GM18505 (cell line): ENCODE results near the gene USH2A.

ENCODE experiments used
- ATAC-seq: cut with Tn5 transposase; IDR thresholded peaks from one replicate; pipeline ENCODE4 v1.9.1; 2021; ENCODE audit not compliant: unreplicated experiment
- POLR2A ChIP-seq: IDR thresholded peaks from 4 replicates; pipeline ENCODE4 v1.6.1; 2011; ENCODE audit warnings: borderline replicate concordance; ENCODE audit not compliant: insufficient read depth, insufficient read length; ENCODE audit errors: extremely low read depth

USH2A gene

DNA sequence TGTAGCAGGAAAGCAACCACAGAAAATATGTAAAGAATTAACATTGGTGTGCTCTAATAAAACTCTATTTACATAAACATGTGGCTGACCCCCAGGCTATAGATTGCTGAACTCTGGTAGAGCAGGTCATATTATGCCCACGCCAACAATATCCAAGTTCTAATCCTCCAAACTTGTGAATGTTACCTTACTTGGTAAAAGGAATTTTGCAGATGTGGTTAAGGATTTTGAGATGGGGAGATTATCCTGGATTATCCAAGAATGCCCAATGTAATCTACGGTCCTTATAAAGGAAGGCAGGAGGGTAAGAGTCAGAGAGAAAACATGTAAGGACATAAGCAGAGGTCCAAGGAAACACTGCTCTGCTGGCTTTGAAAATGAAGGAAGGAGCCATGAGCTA, 201.0 kb downstream of the USH2A start:
- no peak for ATAC-seq
- no peak for TF ChIP-seq POLR2A

DNA sequence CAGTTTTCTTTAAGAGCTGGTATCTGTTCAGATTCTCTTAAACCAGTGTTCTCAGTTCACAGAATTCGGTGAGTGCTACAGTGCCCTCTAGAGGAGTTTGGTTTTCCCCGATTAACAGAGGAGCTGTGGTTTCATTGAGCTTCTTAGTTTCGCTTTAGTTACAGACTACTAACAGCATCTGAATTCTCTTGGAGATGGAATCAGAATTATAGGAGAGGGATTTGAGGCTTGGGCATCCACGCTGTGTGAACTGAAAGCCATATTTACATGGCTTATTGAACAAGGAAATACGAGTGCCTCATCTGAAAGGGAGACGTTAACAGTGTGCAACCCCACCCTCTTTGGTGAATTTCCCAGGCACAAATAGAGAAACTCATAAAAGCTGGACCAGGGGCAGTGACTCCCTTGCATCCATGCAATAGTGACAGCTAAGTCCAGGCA, 202.0 kb downstream of the USH2A start:
- ATAC-seq: peak; percentile 100
- no peak for TF ChIP-seq POLR2A

GRCh38 chr1:216216305-216216704, 206.9 kb downstream of the USH2A start:
- TF ChIP-seq POLR2A: no peak
- ATAC-seq: no peak

GRCh38 chr1:216215169-216215568, 208.1 kb downstream of the USH2A start:
- no peak for TF ChIP-seq POLR2A
- ATAC-seq: no peak

DNA sequence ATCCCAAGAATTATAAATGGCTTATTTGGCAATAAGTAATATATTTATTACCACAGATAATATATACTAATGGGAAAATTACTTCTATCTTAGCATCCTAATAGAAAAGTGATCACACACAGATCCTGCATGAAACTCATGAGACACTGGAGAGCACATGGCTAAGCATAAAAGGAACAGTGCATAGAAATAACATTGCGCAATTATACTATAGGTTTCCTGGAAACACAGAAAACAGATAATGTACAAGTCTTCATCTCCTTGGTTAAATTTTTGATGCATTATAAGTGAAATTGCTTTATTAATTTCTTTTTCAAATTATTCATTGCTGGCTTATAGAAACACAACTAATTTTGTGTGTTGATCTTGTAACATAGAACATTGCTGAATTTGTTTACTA, 210.4 kb downstream of the USH2A start:
- TF ChIP-seq POLR2A: no peak
- no peak for ATAC-seq

DNA sequence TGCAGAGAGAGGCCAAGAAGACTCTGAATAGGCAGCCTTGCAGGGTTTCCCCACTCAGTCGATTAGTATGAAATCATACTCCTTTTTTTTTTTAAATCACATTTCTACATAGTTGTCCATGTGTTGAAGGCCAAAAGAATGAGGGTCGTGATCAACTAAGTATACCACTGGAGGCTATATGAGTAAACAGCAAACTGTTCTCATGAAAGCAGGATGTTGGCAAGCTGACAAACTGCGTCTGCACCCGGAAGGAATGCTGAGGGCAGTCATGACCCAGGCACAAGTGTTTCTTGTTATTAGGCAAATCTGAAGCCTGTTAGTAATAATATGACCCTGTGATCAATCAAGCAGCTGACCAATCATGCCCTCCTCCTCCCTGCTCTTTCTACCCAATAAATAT, 213.2 kb downstream of the USH2A start:
- TF ChIP-seq POLR2A: no peak

DNA sequence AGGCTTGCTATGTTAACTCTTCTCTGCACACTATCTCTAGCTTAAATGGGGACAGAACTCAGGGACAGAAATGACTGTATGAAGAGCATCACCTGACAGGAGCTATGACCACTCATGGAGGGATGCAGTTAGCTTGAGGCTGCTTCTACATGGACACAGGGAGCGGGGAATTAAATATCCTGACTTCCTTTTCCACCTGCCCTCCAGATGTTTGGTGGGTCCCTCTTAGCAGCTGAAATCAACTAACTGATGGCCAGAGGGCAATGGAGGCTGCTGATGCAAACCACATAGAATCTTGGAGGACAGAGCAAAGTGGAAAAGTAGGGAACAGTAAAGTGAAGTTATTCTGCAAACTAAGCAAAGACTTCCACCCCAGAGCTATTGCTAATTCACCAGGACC, 214.1 kb downstream of the USH2A start:
- no peak for TF ChIP-seq POLR2A
- ATAC-seq: no peak

More for the DNA sequence above, 213.2 kb downstream of the USH2A start:
- no peak for ATAC-seq

- no peak for ATAC-seq
- TF ChIP-seq POLR2A: no peak
Measured at GRCh38 chr1:216207154-216207553, 216.1 kb downstream of the USH2A start.

GRCh38 chr1:216205176-216205575, 218.1 kb downstream of the USH2A start:
- TF ChIP-seq POLR2A: no peak

DNA sequence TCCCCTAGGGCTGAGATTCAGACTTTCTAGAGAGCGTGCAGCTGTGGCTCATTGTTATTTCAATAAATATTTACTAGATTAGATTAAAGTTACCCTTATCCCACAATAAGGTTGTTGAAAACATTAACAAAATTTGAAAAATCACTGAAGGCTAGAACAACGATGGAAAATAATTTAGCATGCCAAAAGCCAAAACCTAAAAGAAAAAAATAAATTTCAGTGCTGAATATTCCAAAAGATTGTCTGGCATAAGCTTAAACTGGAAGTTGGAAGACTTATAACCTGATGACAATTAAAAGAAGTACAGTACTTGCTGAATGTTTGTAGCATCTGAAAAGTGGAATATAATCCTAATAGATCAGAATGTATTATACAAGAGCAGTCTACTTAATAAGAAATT, 221.3 kb downstream of the USH2A start:
- TF ChIP-seq POLR2A: no peak
- ATAC-seq: no peak

More at GRCh38 chr1:216205176-216205575, 218.1 kb downstream of the USH2A start:
- ATAC-seq: no peak

- TF ChIP-seq POLR2A: no peak
- no peak for ATAC-seq
Measured at GRCh38 chr1:216200941-216201340, 222.3 kb downstream of the USH2A start.

- ATAC-seq: no peak
- no peak for TF ChIP-seq POLR2A
Measured at GRCh38 chr1:216194721-216195120, 228.5 kb downstream of the USH2A start.

GRCh38 chr1:216193839-216194443, 229.3 kb downstream of the USH2A start:
- ATAC-seq: no peak
- TF ChIP-seq POLR2A: no peak

GRCh38 chr1:216190438-216190837, 232.8 kb downstream of the USH2A start:
- ATAC-seq: no peak
- TF ChIP-seq POLR2A: no peak

GRCh38 chr1:216186816-216187215, 236.4 kb downstream of the USH2A start:
- no peak for ATAC-seq
- no peak for TF ChIP-seq POLR2A
